Frontal cortex (tissue), 4 donors: ENCODE results near the gene CFL2. TPM values are rescaled to one million over a fixed set of nuclear protein-coding genes. Genes with fewer than 3 reads are reported as not detected.

Experiments used
- DNase-seq, 2 donors: peaks; one replicate each; pipeline ENCODE4 v3.0.0; 2012; ENCODE audit warnings: low spot score in 2 of 2
- FAIRE-seq: peaks from 2 replicates; lab custom pipeline; 2012; peaks lifted over from hg19 to GRCh38; lab: Jason Lieb, UNC
- small RNA-seq: library from RNA; depleted of rRNA; stranded (forward); fragments of <200 nt; gene quantifications from one replicate; pipeline ENCODE3, GENCODE V24; 2014
- total RNA-seq: library from RNA; depleted of rRNA; stranded (reverse); fragments of >200 nt; gene quantifications from one replicate; pipeline ENCODE4 v1.2.3, GENCODE V29; 2014
- donor health status: control.
- donor health status: control.
- donor health status: control.

The CFL2 gene
- total RNA-seq, 1 donor from 2014 or later = 43.2 TPM

DNA sequence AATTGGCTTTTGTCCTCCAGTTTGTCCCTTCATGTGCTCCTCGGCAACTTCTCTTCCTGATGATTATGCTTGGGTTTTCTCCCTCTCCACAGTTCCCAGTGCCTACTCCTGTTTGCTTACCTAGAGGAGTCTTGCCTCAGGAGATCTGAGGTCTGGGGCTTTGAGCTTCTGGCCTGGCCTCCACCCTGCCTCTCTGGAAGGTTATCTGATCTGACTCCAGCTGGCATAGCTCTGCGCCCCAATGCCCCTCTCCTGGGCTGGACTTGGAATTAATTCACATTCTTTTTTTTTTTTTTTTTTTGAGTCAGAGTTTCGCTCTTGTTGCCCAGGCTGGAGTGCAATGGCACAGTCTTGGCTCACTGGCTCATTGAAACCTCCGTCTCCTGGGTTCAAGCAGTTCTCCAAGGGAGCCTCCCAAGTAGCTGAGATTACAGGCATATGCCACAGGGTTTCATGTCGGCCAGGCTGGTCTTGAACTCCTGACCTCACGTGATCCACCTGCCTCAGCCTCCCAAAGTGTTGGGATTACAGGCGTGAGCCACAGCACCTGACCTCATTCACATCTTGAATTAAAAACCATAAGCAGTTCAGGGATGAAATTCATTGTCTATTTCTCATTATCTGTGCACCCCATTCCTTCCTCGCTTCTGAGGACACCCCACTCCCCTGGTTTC is 33.5 kb downstream of the CFL2 start:
- FAIRE-seq (no peak), DNase-seq (no peak)

DNA sequence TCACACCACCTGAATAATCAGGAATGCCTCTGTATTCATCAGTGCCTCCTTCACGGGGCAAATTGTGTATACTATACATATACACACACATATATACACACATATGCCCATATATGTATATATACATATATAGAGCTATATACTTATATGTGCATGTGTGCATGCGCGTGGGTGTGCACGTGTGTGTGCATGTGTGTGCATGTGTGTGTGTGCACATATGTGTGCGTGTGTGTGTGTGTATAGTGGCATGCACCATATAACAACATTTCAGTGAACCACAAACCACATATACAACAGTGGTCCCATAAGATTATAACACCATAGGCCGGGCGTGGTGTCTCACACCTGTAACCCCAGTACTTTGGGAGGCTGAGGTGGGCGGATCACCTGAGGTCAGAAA is 35.7 kb downstream of the CFL2 start:
- DNase-seq = no peak
- no peak for FAIRE-seq

DNA sequence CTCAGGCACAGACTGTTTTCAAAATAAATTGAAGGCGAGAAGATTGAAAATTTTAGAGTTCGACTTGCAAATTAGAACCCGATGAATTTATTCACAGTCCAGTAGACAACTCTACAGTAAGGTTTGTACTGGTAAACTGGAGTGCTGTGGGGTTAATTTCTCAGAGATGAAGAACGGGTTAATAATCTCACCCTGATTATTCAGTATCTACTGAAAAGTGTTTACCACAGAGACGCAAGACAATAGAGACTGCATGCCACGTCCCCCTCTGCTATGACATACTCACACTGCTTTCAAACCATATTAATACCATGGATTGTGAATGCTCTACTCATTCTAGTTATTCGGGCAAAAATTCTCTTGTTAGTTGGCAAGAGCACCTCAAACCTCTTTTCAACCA is 36.1 kb downstream of the CFL2 start:
- FAIRE-seq = no peak
- no peak for DNase-seq

DNA sequence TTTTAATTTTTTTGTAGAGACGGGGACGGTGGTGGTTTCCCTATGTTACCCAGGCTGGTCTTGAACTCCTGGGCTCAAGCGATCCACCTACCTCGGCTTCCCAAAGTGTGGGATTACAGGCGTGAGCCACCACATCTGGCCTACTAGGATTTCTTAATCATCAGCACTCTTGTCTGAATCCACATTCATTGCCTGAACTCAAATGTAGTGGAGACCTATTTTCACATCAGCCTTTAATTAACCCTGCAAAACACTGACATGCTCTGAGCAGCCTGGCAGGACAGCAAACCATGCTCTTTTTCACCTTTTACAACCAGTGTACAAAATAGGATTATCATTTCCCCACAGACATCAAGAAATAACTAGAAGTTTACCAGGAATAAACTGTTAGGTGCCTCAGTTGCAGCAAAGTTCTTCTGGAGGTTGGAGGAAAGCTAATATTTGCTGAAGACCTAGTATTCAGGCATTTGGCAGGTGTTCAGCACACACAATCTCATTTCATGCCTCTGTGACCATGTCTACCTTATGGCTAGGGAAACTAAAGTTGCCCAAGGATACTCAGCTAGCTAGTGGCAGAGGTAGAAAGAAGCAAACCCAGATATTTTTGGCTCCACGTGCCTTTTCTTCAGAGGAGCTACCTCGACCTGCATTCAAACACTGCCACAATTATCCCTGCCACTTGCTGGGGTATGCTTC is 37.7 kb downstream of the CFL2 start:
- DNase-seq (no peak), FAIRE-seq (no peak)

DNA sequence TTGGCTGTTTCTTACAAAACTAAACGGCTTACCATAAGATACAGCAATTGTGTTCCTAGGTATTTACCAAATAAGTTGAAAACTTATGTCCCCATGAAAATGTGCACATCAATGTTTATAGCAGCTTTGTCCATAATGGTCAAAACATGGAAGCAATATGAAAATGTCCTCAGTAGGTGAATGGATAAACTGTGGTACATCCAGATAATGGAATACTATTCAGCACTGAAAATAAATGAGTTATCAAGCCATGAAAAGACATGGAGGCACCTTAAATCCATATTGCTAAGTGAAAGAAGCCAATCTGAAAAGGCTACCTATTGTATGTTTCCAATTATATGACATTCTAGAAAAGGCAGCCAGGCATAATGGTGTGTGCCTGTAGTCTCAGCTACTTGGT is 40.7 kb downstream of the CFL2 start:
- FAIRE-seq = no peak
- no peak for DNase-seq

DNA sequence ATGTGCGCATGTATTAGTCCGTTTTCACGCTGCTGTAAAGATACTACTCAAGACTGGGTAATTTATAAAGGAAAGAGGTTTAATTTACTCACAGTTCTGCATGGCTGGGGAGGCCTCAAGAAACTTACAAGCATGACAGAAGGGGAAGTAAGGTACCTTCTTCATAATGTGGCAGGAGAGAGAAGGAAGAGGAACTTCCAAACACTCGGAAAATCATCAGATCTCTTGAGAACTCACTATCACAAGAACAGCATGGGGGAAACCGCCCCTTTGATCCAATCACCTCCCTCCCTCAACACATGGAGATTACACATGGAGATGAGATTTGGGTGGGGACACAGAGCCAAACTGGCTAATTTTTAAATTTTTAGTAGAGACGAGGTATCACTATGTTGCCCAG is 42.7 kb downstream of the CFL2 start:
- no peak for DNase-seq
- no peak for FAIRE-seq

DNA sequence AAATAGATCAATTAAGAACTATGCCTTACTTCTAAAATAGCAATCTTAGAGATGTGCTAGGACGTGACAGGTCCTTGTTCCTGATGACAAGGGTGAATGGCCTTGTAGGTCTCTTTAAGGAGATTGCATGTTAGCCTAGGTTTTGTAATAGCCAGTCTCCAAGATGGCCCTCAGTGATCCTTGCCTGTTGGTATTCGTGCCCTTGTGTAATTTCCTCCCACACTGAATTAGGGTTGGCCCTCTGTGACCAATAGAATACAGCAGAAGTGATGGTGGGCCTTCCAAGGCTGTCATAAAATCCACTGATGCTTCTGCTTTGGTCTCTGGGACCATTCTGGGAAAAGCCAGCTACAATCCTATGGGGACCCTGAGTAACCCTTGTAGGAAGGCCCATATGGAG is 46.3 kb downstream of the CFL2 start:
- no peak for FAIRE-seq
- DNase-seq = no peak

DNA sequence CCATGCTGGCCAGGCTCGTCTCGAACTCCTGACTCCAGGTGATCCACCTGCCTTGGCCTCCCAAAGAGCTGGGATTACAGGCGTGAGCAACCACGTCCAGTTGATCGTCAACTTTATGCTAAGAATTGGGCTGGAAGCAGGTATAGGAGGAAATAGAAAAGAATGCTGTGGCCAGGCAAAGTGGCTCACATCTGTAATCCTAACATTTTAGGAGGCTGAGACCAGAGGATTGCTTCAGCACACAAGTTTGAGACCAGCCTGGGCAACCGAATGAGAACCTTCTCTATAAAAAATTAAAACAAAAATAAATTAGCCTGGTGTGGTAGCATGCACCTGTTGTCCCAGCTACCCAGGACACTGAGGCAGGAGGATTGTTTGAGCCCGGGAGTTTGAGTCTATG is 47.4 kb downstream of the CFL2 start:
- FAIRE-seq (no peak), DNase-seq (no peak)

DNA sequence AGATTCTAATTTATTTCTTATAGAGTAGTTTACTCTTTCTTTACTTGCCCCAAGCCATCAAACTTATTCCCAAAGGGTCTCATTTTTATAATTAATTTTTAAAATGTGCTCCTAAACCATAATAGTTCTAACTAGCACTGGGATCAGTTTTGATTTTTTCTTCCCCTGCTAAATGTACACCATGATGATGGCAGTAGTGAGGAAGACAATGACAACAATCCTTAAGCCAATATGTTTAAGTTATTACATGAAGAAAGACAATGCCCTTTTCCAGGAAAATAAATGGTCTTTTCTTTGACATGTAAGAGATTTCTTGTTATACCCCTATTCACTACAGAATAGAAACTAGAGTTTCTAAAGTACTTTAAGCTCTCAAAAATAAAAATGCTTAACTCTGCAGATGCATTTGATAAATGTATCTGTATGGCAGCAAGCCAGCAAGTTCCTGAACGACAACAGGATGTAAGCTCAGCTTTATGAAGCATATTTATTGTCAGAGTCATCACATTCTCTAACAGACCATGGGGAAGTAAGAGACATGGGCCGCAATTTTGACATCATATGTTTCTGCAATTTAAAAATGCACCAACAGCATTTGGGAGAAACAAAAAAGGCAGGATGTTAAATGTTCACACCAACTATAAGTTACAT is 48.5 kb downstream of the CFL2 start:
- DNase-seq = no peak
- no peak for FAIRE-seq

DNA sequence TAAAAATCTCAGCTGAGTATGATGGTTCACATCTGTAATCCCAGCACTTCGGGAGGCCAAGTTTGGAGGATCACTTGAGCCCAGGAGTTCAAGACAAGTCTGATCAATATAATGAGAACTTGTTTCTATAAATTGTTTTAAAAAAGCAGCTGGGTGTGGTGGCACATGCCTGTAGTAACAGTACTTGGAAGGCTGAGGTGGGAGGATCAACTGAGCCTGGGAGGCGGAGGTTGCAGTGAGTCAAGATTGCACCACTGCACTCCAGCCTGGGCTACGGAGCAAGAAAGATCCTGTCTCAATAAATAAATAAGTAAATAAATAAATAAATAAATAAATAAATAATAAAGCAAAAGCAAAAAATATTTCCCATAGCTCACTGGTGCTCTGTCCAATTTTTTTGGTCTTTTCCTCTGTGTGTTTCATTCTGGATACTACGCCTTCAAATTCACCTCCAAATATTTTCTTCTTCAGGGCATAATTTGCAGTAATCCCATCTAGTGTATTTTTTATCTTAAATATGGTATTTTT is 51.8 kb downstream of the CFL2 start:
- DNase-seq (no peak), FAIRE-seq (no peak)

DNA sequence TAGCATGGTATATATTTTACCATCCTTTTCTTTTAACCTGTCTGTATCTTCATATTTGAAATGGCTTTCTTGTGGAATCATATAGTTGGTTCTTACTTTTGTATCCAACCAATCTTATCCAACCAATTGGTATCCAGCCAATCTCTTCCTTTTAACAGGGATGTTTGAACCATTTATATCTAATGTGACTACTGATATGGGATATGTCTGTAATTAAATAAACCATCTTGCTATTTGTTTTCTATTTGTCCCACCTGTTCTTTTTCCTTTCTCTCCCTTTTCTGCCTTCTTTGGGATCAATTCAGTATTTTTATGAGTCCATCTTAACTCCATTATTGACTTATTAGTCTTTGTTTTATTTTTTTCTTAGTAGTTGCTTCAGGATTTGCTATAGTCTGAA is 53.6 kb downstream of the CFL2 start:
- FAIRE-seq (no peak), DNase-seq (no peak)

Small RNA genes lying within 50 kb of the gene (small RNA-seq; reads per million reads assigned to genes)
- gene RNU6-1261P = not detected

Other genes starting within 250 kb of the CFL2 start
- 78.3 TPM for gene EAPP, start 174.9 kb downstream of the CFL2 start, total RNA-seq
- gene SNX6, start 84.4 kb downstream of the CFL2 start, total RNA-seq = 104 TPM
- gene BAZ1A, start 160.8 kb upstream of the CFL2 start, total RNA-seq = 18.3 TPM